OCI-LY7 (cell line): ENCODE results near the gene PTGR1. TPM values are rescaled to one million over a fixed set of nuclear protein-coding genes. Genes with fewer than 3 reads are reported as not detected.

ENCODE experiments used
- BruUV-seq: library from RNA; stranded (reverse); fragments of 400-500 nt; replicated peaks from 2 replicates; lab custom pipeline; 2021; lab: Mats Ljungman, UMichigan
- CTCF ChIA-PET: fragments of 300-600 bp; sonication (Branson Sonifier 250); formaldehyde crosslinking; loops from one replicate; lab custom pipeline; 2022; ENCODE audit warnings: antibody characterized with exemption; ENCODE audit not compliant: unreplicated experiment; lab: Charles Lee
- POLR2A ChIA-PET: fragments of 300-600 bp; sonication (Branson Sonifier 250); formaldehyde crosslinking; loops from one replicate; lab custom pipeline; 2022; ENCODE audit warnings: antibody characterized with exemption; lab: Charles Lee
- DNase-seq: peaks from one replicate; pipeline ENCODE4 v3.0.0-alpha.2; 2015; ENCODE audit warnings: low spot score
- H2AFZ ChIP-seq: fragments of 200-600 bp; sonication (generic), shearing (Covaris generic); 2 replicates; pipeline ENCODE4 v1.6.1; 2014; ENCODE audit warnings: mild to moderate bottlenecking, antibody characterized with exemption, low read length, moderate library complexity
- H3K27ac ChIP-seq: fragments of 200-600 bp; sonication (generic); 2 replicates; pipeline ENCODE4 v1.5.1; 2014; ENCODE audit warnings: mixed run types, low read depth, mild to moderate bottlenecking, moderate library complexity, low read length, inconsistent platforms; ENCODE audit not compliant: poor library complexity, severe bottlenecking
- H3K36me3 ChIP-seq: fragments of 200-600 bp; sonication (generic); 2 replicates; pipeline ENCODE4 v1.6.1; 2014; ENCODE audit warnings: mild to moderate bottlenecking, antibody characterized with exemption, low read length, moderate library complexity, mixed read lengths; ENCODE audit not compliant: insufficient read depth
- H3K4me1 ChIP-seq: fragments of 200-600 bp; sonication (generic); 2 replicates; pipeline ENCODE4 v1.5.1; 2014; ENCODE audit warnings: mild to moderate bottlenecking, low read length; ENCODE audit not compliant: insufficient read depth, poor library complexity, severe bottlenecking
- H3K4me2 ChIP-seq: fragments of 200-600 bp; sonication (generic); 2 replicates; pipeline ENCODE4 v1.6.1; 2014; ENCODE audit warnings: mild to moderate bottlenecking, low read length
- H3K4me3 ChIP-seq: fragments of 200-600 bp; sonication (generic); 2 replicates; pipeline ENCODE4 v1.5.1; 2014; ENCODE audit warnings: mild to moderate bottlenecking, low read depth, low read length; ENCODE audit not compliant: poor library complexity, severe bottlenecking
- H3K79me2 ChIP-seq: fragments of 200-600 bp; sonication (generic); 2 replicates; pipeline ENCODE4 v1.6.1; 2016; ENCODE audit warnings: low read depth, mild to moderate bottlenecking, low read length, moderate library complexity, mixed read lengths; ENCODE audit not compliant: insufficient read depth
- H3K9me2 ChIP-seq: fragments of 200-600 bp; sonication (generic); 2 replicates; pipeline ENCODE4 v1.6.1; 2016; ENCODE audit warnings: mild to moderate bottlenecking, low read length, mixed read lengths; ENCODE audit not compliant: insufficient read depth
- H3K9me3 ChIP-seq: fragments of 200-600 bp; sonication (generic); 2 replicates; pipeline ENCODE4 v1.6.1; 2014; ENCODE audit warnings: mild to moderate bottlenecking, mixed run types, low read length, mixed read lengths
- H4K20me1 ChIP-seq: fragments of 200-600 bp; sonication (generic); 2 replicates; pipeline ENCODE4 v1.6.1; 2014; ENCODE audit warnings: mild to moderate bottlenecking, antibody characterized with exemption, low read length, moderate library complexity, mixed read lengths; ENCODE audit not compliant: insufficient read depth
- CTCF ChIP-seq: fragments of 200-600 bp; sonication (generic); conservative IDR thresholded peaks from 2 replicates; pipeline ENCODE4 v1.5.1; 2014; ENCODE audit warnings: mild to moderate bottlenecking, antibody characterized with exemption, low read length, moderate library complexity, mixed read lengths
- EZH2phosphoT487 ChIP-seq: fragments of 200-600 bp; sonication (generic); IDR thresholded peaks from 2 replicates; pipeline ENCODE4 v1.6.1; 2018; ENCODE audit warnings: low read depth, borderline replicate concordance, mild to moderate bottlenecking, mixed run types, antibody characterized with exemption, low read length, moderate library complexity, mixed read lengths
- intact Hi-C: fragments of 100-400 bp; cut with micrococcal nuclease; formaldehyde crosslinking; loops from one replicate; pipeline ENCODE4 v1.10.0; 2022; ENCODE audit not compliant: unreplicated experiment
- total RNA-seq, 2 experiments: library from RNA; depleted of rRNA in 1 of 2; stranded (reverse); fragments of >200 nt in 1 of 2; shearing (Covaris generic) in 1 of 2; gene quantifications; 2 replicates each; pipeline ENCODE4 v1.2.3, GENCODE V29; 2014 to 2022

The PTGR1 gene
- total RNA-seq, 2 experiments from 2014 or later: not detected

- TF ChIP-seq CTCF (no peak), EZH2phosphoT487 (no peak)
- POLR2A ChIA-PET: interaction anchor here (0.8 to 1.6 kb wide), 4 partner anchors 15 to 148 kb away, joined by 3 to 4 read pairs (median 3); partner anchors contain the start of gene ECPAS
- Histone ChIP-seq H3K4me1 (peaks cover 26% of the 10 kb centered on the region), H3K27ac (peak within 1 kb of the TSS; percentile 59), H3K9me3 (no peaks in the 10 kb centered on the region), H3K79me2 (peaks cover 48% of the 10 kb centered on the region), H3K4me2 (peak within 1 kb of the TSS; percentile 93), H3K9me2 (no peaks in the 10 kb centered on the region), H2AFZ (peak within 1 kb of the TSS; percentile 99), H3K4me3 (peak within 1 kb of the TSS; percentile 88), H3K36me3 (peaks cover 21% of the 10 kb centered on the region), H4K20me1 (peaks cover 10% of the 10 kb centered on the region; the same call in 1 of the 2 replicates)
- CTCF ChIA-PET: no interaction called here
- peak; percentile 99 for DNase-seq
- BruUV-seq: no TSS peak
- intact Hi-C loops: loop anchor here (1.0 to 2.0 kb wide), 4 partner anchors 31 to 701 kb away; partner anchors contain the start of genes ECPAS, PTBP3 and UGCG
Observed at GRCh38 chr9:111631214-111631971, 31.9 kb upstream of the PTGR1 start, which contains the start of gene DNAJC25. DNAJC25 (plus strand) TSS chr9:111631334; CDS start chr9:111631408, 74 bp downstream.

GRCh38 chr9:111630964-111631213 lies 31.4 kb upstream of the PTGR1 start:
- peak overlapping the region; percentile 99 for H2AFZ ChIP-seq
- TF ChIP-seq EZH2phosphoT487 (no peak), CTCF (no peak)
- H3K9me3 ChIP-seq: no peaks in the 10 kb centered on the region
- H3K4me2 ChIP-seq: peak overlapping the region; percentile 93
- BruUV-seq: no TSS peak
- no peak for DNase-seq
- peak overlapping the region; percentile 88 for H3K4me3 ChIP-seq
- ChIA-PET POLR2A (interaction anchor here (0.8 kb wide), 1 partner anchor 50 kb away, joined by 3 read pairs; no protein-coding TSS in a partner anchor), CTCF (no interaction called here)
- H3K27ac ChIP-seq: peak overlapping the region; percentile 43
- H3K79me2 ChIP-seq: peaks cover 43% of the 10 kb centered on the region
- H3K4me1 ChIP-seq: peaks cover 26% of the 10 kb centered on the region
- peaks cover 10% of the 10 kb centered on the region; the same call in 1 of the 2 replicates for H4K20me1 ChIP-seq
- intact Hi-C loops: loop anchor here (1.0 to 2.0 kb wide), 4 partner anchors 31 to 702 kb away; partner anchors contain the start of genes ECPAS, PTBP3 and UGCG
- peaks cover 21% of the 10 kb centered on the region for H3K36me3 ChIP-seq
- no peaks in the 10 kb centered on the region for H3K9me2 ChIP-seq
